GM23248 (cell line): Measurements from ENCODE around the gene TTC4. TPM values are rescaled to one million over a fixed set of nuclear protein-coding genes. Genes with fewer than 3 reads are reported as not detected.

ENCODE experiments used
- DNase-seq: peaks from one replicate; pipeline ENCODE4 v3.0.0-alpha.2; 2015
- H2AFZ ChIP-seq: fragments of 200-600 bp; sonication (generic); 2 replicates; pipeline ENCODE4 v1.6.1; 2016; ENCODE audit warnings: antibody characterized with exemption
- H3F3A ChIP-seq: fragments of 200-600 bp; sonication (generic); 2 replicates; pipeline ENCODE4 v1.6.1; 2016; ENCODE audit warnings: mild to moderate bottlenecking, antibody characterized with exemption, mixed run types; ENCODE audit not compliant: insufficient read depth
- H3K27ac ChIP-seq: fragments of 200-600 bp; sonication (generic); 2 replicates; pipeline ENCODE4 v1.5.1; 2016; ENCODE audit warnings: mild to moderate bottlenecking
- H3K27me3 ChIP-seq: fragments of 200-600 bp; sonication (generic); replicated peaks from 2 replicates; pipeline ENCODE4 v1.6.1; 2016; ENCODE audit warnings: mild to moderate bottlenecking; ENCODE audit not compliant: insufficient read depth
- H3K36me3 ChIP-seq: fragments of 200-600 bp; sonication (generic); 2 replicates; pipeline ENCODE4 v1.6.1; 2016; ENCODE audit warnings: low read depth, mild to moderate bottlenecking
- H3K4me1 ChIP-seq: fragments of 200-600 bp; sonication (generic); 2 replicates; pipeline ENCODE4 v1.6.1; 2016; ENCODE audit warnings: mild to moderate bottlenecking; ENCODE audit not compliant: insufficient read depth
- H3K4me2 ChIP-seq: fragments of 200-600 bp; sonication (generic); one replicate; pipeline ENCODE4 v1.6.1; 2016; ENCODE audit warnings: mild to moderate bottlenecking; ENCODE audit not compliant: unreplicated experiment
- H3K4me3 ChIP-seq: fragments of 200-600 bp; sonication (generic); 2 replicates; pipeline ENCODE4 v1.5.1; 2016; ENCODE audit warnings: mild to moderate bottlenecking
- H3K79me2 ChIP-seq: fragments of 200-600 bp; sonication (generic); 2 replicates; pipeline ENCODE4 v1.6.1; 2016; ENCODE audit warnings: mild to moderate bottlenecking; ENCODE audit not compliant: insufficient read depth
- H3K9ac ChIP-seq: fragments of 200-600 bp; sonication (generic); 2 replicates; pipeline ENCODE4 v1.6.1; 2016; ENCODE audit warnings: mild to moderate bottlenecking
- H3K9me2 ChIP-seq: fragments of 200-600 bp; sonication (generic); 2 replicates; pipeline ENCODE4 v1.6.1; 2016; ENCODE audit warnings: mixed run types, mild to moderate bottlenecking, moderate library complexity; ENCODE audit not compliant: insufficient read depth
- H3K9me3 ChIP-seq: fragments of 200-600 bp; sonication (generic); one replicate; pipeline ENCODE4 v1.6.1; 2017; ENCODE audit warnings: low read depth
- H4K20me1 ChIP-seq: fragments of 200-600 bp; sonication (generic); 2 replicates; pipeline ENCODE4 v1.6.0; 2016; ENCODE audit not compliant: insufficient read depth
- EZH2 ChIP-seq: fragments of 200-600 bp; sonication (generic); IDR thresholded peaks from 2 replicates; pipeline ENCODE4 v1.6.1; 2018; ENCODE audit warnings: antibody characterized with exemption, mild to moderate bottlenecking; ENCODE audit not compliant: insufficient read depth, poor library complexity, severe bottlenecking
- EZH2phosphoT487 ChIP-seq: fragments of 200-600 bp; sonication (generic); IDR thresholded peaks from 2 replicates; pipeline ENCODE4 v1.6.1; 2018; ENCODE audit warnings: antibody characterized with exemption, moderate library complexity, mild to moderate bottlenecking, low read depth; ENCODE audit not compliant: insufficient read depth
- WGBS, 2 experiments: methylation state at CpG; one replicate each; pipeline ENCODE4 v1.1.6; 2015 to 2017; ENCODE audit warnings: low lambda C conversion rate in 2 of 2, low coverage in 1 of 2; ENCODE audit errors: missing lambda C conversion rate in 2 of 2; 5-methylcytosine and 5-hydroxymethylcytosine counted together
- in situ Hi-C: fragments of 300-500 bp; cut with MboI; formaldehyde crosslinking; loops from 2 replicates; pipeline ENCODE4 v1.15.0; 2020
- polyA plus RNA-seq: library from polyadenylated mRNA; unstranded; fragments of >200 nt; fragmentation: Nextera tagmentation; extraction: Ambion mirVana; gene quantifications from 2 replicates; pipeline ENCODE4 v1.2.1, GENCODE V29; 2016
- total RNA-seq: library from RNA; depleted of rRNA; stranded (reverse); fragments of >200 nt; shearing (Covaris generic); gene quantifications from 2 replicates; pipeline ENCODE4 v1.2.3, GENCODE V29; 2014

The TTC4 gene
- total and polyA plus RNA-seq, 2 experiments from 2014 or later, result 24.2 to 27.1 TPM

- WGBS, 2 experiments, result 75 to 80% methylated on average over 2 of the region's 2 CpGs
- in situ Hi-C loops, result no loop called here
- DNase-seq, result peak; percentile 24
Measured at GRCh38 chr1:54705153-54705552, 10.5 kb upstream of the TTC4 start.

GRCh38 chr1:54706419-54706818 lies 9.2 kb upstream of the TTC4 start:
- H3K9me3 ChIP-seq, result no peaks in the 10 kb centered on the region
- peaks cover 2% of the 10 kb centered on the region; the same call in 1 of the 2 replicates for H3K27me3 ChIP-seq
- TF ChIP-seq EZH2phosphoT487, result no peak
- no peak for TF ChIP-seq EZH2
- DNase-seq, result no peak
- no peaks in the 10 kb centered on the region for H3K4me1 ChIP-seq
- no peak overlapping the region for H3K9ac ChIP-seq
- no peaks in the 10 kb centered on the region for H3K79me2 ChIP-seq
- no peak overlapping the region for H2AFZ ChIP-seq
- H3K4me3 ChIP-seq, result no peak overlapping the region
- H3K9me2 ChIP-seq, result no peaks in the 10 kb centered on the region
- H3K27ac ChIP-seq, result no peak overlapping the region
- in situ Hi-C loops, result no loop called here
- WGBS, 2 experiments, result 58 to 68% methylated on average over 4 of the region's 4 CpGs
- no peaks in the 10 kb centered on the region for H3F3A ChIP-seq
- no peak overlapping the region for H3K4me2 ChIP-seq
- H3K36me3 ChIP-seq, result no peaks in the 10 kb centered on the region
- H4K20me1 ChIP-seq, result no peaks in the 10 kb centered on the region

More at GRCh38 chr1:54705153-54705552, 10.5 kb upstream of the TTC4 start:
- no peaks in the 10 kb centered on the region for H3K4me1 ChIP-seq
- H3K79me2 ChIP-seq, result no peaks in the 10 kb centered on the region
- H3K4me3 ChIP-seq, result no peak overlapping the region
- no peaks in the 10 kb centered on the region for H3K36me3 ChIP-seq
- no peaks in the 10 kb centered on the region for H3K9me2 ChIP-seq
- H3K9ac ChIP-seq, result no peak overlapping the region
- no peak overlapping the region for H3K27ac ChIP-seq
- no peaks in the 10 kb centered on the region for H4K20me1 ChIP-seq
- H2AFZ ChIP-seq, result no peak overlapping the region
- H3K9me3 ChIP-seq, result no peaks in the 10 kb centered on the region
- H3K4me2 ChIP-seq, result no peak overlapping the region
- TF ChIP-seq EZH2phosphoT487 (no peak), EZH2 (no peak)
- H3K27me3 ChIP-seq, result peaks cover 2% of the 10 kb centered on the region; the same call in 1 of the 2 replicates
- no peaks in the 10 kb centered on the region for H3F3A ChIP-seq

- H3K4me1 ChIP-seq, result no peaks in the 10 kb centered on the region
- no peak overlapping the region for H3K4me2 ChIP-seq
- H3K36me3 ChIP-seq, result no peaks in the 10 kb centered on the region
- H3K9me3 ChIP-seq, result no peaks in the 10 kb centered on the region
- TF ChIP-seq EZH2 (no peak), EZH2phosphoT487 (no peak)
- DNase-seq, result peak; percentile 8
- H3F3A ChIP-seq, result no peaks in the 10 kb centered on the region
- H3K27ac ChIP-seq, result no peak overlapping the region
- no peaks in the 10 kb centered on the region for H3K9me2 ChIP-seq
- H3K4me3 ChIP-seq, result no peak overlapping the region
- no peak overlapping the region for H3K9ac ChIP-seq
- H2AFZ ChIP-seq, result no peak overlapping the region
- no peaks in the 10 kb centered on the region for H4K20me1 ChIP-seq
- H3K27me3 ChIP-seq, result no peaks in the 10 kb centered on the region; the same call in 1 of the 2 replicates
- no peaks in the 10 kb centered on the region for H3K79me2 ChIP-seq
- in situ Hi-C loops, result no loop called here
Measured at GRCh38 chr1:54708385-54708784, 7.3 kb upstream of the TTC4 start.

GRCh38 chr1:54709547-54710292 lies 5.9 kb upstream of the TTC4 start:
- DNase-seq, result peak; percentile 7
- no peak for TF ChIP-seq EZH2
- H3K4me1 ChIP-seq, result no peaks in the 10 kb centered on the region
- H4K20me1 ChIP-seq, result no peaks in the 10 kb centered on the region
- H3K4me3 ChIP-seq, result no peak overlapping the region
- in situ Hi-C loops, result no loop called here
- H3K79me2 ChIP-seq, result no peaks in the 10 kb centered on the region
- 40 to 43% methylated on average over 8 of the region's 8 CpGs for whole genome bisulfite sequencing, 2 experiments
- no peak overlapping the region for H3K27ac ChIP-seq
- no peaks in the 10 kb centered on the region for H3K36me3 ChIP-seq
- H3K27me3 ChIP-seq, result no peaks in the 10 kb centered on the region; the same call in 1 of the 2 replicates
- no peaks in the 10 kb centered on the region for H3K9me3 ChIP-seq
- no peak overlapping the region for H3K9ac ChIP-seq
- no peaks in the 10 kb centered on the region for H3K9me2 ChIP-seq
- H3K4me2 ChIP-seq, result no peak overlapping the region
- H3F3A ChIP-seq, result no peaks in the 10 kb centered on the region
- no peak overlapping the region for H2AFZ ChIP-seq
